PFSK-1 (cell line): ENCODE results near the gene CYP27A1.

Experiments
- FOXP2 ChIP-seq: optimal IDR thresholded peaks from 2 replicates; pipeline ENCODE3; 2011; ENCODE audit warnings: borderline replicate concordance, control low read depth, inconsistent platforms; ENCODE audit not compliant: insufficient read depth; ENCODE audit errors: extremely low read length, extremely low read depth
- POLR2AphosphoS5 ChIP-seq: IDR thresholded peaks from 2 replicates; pipeline ENCODE4 v1.6.1; 2012; ENCODE audit warnings: low read depth, mild to moderate bottlenecking, control low read depth, low read length, moderate library complexity
- SIN3A ChIP-seq: IDR thresholded peaks from 2 replicates; pipeline ENCODE4 v1.6.1; 2012; ENCODE audit warnings: mild to moderate bottlenecking, low read length, moderate library complexity, borderline replicate concordance; ENCODE audit not compliant: insufficient read depth
- TAF1 ChIP-seq: IDR thresholded peaks from 2 replicates; pipeline ENCODE4 v1.6.1; 2012; ENCODE audit warnings: low read length, control low read depth, borderline replicate concordance; ENCODE audit not compliant: insufficient read depth
- TF ChIP-seq, protein P1 (sequence below), 2 experiments: IDR thresholded peaks; 2 replicates each; pipeline versions ENCODE4 v1.6.1 to v1.8.0; 2011 to 2012; ENCODE audit warnings: low read depth in 2 of 2, low read length in 2 of 2, control low read depth in 1 of 2, inconsistent platforms in 1 of 2, mild to moderate bottlenecking in 1 of 2, moderate library complexity in 1 of 2; ENCODE audit not compliant: insufficient read depth in 1 of 2

DNA sequence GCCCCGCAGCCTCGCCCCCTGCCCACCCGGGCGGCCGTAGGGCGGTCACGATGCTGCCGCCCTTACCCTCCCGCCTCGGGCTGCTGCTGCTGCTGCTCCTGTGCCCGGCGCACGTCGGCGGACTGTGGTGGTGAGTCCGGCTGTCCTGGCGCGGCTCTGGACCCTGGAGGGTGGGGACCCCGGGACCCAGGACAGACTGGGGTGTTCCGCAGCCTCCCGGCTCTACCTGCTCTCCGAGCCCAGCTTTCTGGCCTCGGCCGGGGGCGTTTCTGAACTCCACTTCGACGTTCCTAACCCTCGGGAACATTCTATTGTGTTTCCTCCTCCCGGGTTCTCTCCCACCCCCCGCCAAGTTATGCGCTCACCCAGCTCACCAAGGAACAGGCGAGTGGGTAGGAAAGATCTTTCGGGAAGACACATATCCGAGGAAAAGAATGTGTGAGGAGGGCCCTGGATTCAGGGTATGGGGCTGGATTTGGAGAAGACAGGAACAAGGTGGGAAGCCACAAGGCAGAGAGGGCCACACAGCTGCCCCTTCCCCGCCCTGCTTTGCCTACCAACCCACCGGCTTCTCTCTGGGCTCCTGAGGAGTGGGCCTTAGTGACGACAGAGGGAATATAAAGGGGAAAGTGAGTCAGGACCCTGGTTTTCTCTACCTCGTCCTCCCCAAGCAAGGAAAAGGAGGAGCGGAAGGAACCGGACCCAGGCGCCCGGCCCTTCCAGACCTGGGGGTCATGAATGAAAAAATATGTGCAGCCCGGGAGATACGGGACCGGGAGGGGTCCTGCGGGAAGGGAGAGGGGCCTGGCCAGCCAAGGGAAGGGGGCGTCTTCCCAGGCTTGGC is 78.3 kb downstream of the CYP27A1 start:
- TF ChIP-seq, protein P1, sequence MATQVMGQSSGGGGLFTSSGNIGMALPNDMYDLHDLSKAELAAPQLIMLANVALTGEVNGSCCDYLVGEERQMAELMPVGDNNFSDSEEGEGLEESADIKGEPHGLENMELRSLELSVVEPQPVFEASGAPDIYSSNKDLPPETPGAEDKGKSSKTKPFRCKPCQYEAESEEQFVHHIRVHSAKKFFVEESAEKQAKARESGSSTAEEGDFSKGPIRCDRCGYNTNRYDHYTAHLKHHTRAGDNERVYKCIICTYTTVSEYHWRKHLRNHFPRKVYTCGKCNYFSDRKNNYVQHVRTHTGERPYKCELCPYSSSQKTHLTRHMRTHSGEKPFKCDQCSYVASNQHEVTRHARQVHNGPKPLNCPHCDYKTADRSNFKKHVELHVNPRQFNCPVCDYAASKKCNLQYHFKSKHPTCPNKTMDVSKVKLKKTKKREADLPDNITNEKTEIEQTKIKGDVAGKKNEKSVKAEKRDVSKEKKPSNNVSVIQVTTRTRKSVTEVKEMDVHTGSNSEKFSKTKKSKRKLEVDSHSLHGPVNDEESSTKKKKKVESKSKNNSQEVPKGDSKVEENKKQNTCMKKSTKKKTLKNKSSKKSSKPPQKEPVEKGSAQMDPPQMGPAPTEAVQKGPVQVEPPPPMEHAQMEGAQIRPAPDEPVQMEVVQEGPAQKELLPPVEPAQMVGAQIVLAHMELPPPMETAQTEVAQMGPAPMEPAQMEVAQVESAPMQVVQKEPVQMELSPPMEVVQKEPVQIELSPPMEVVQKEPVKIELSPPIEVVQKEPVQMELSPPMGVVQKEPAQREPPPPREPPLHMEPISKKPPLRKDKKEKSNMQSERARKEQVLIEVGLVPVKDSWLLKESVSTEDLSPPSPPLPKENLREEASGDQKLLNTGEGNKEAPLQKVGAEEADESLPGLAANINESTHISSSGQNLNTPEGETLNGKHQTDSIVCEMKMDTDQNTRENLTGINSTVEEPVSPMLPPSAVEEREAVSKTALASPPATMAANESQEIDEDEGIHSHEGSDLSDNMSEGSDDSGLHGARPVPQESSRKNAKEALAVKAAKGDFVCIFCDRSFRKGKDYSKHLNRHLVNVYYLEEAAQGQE (IDR thresholded peaks at IDR 0.05; ENCODE audit: insufficient read depth in 1 of 2, low read depth in 2 of 2, low read length in 2 of 2) = no peak
- TF ChIP-seq POLR2AphosphoS5 (no peak), SIN3A (no peak), FOXP2 (no peak), TAF1 (no peak)
